HepG2 (cell line): ENCODE results near the gene FABP1. TPM values are rescaled to one million over a fixed set of nuclear protein-coding genes. Genes with fewer than 3 reads are reported as not detected.

Source experiments
- CHCHD3 ChIP-seq: sonication (generic); formaldehyde crosslinking; IDR thresholded peaks from 2 replicates; pipeline ENCODE4 v1.8.0; 2022; ENCODE audit warnings: mild to moderate bottlenecking, missing genetic modification reagents, moderate library complexity
- HDAC2 ChIP-seq: sonication (generic); formaldehyde crosslinking; IDR thresholded peaks from 2 replicates; pipeline ENCODE4 v1.4.0; 2020; ENCODE audit warnings: missing genetic modification reagents
- HOXA7 ChIP-seq: sonication (generic); formaldehyde crosslinking; IDR thresholded peaks from 2 replicates; pipeline ENCODE4 v1.8.1; 2022; ENCODE audit warnings: mild to moderate bottlenecking, missing genetic modification reagents, moderate library complexity
- KDM4B ChIP-seq: sonication (generic); formaldehyde crosslinking; IDR thresholded peaks from 2 replicates; pipeline ENCODE4 v1.4.0; 2020; ENCODE audit warnings: missing genetic modification reagents
- MIXL1 ChIP-seq: IDR thresholded peaks from 2 replicates; pipeline ENCODE4 v1.6.1; 2016
- NKX3-1 ChIP-seq: sonication (generic); formaldehyde crosslinking; IDR thresholded peaks from 2 replicates; pipeline ENCODE4 v1.5.0; 2020; ENCODE audit warnings: missing genetic modification reagents
- PAXIP1 ChIP-seq: sonication (generic); formaldehyde crosslinking; conservative IDR thresholded peaks from 2 replicates; pipeline ENCODE4 v1.4.0; 2020; ENCODE audit warnings: mild to moderate bottlenecking, missing genetic modification reagents, moderate library complexity
- PRDM15 ChIP-seq: sonication (generic); formaldehyde crosslinking; IDR thresholded peaks from 2 replicates; pipeline ENCODE4 v1.4.0; 2020; ENCODE audit warnings: missing genetic modification reagents
- RNF2 ChIP-seq: fragments of 450-650 bp; conservative IDR thresholded peaks from 2 replicates; pipeline ENCODE4 v1.6.1; 2016; ENCODE audit warnings: low read depth
- SALL1 ChIP-seq: sonication (generic); formaldehyde crosslinking; IDR thresholded peaks from 2 replicates; pipeline ENCODE4 v1.8.0; 2022; ENCODE audit warnings: mild to moderate bottlenecking, missing genetic modification reagents
- SNAI1 ChIP-seq: sonication (generic); formaldehyde crosslinking; IDR thresholded peaks from 2 replicates; pipeline ENCODE4 v1.5.0; 2020; ENCODE audit warnings: mild to moderate bottlenecking, missing genetic modification reagents, borderline replicate concordance
- TEAD2 ChIP-seq: sonication (generic); formaldehyde crosslinking; IDR thresholded peaks from 2 replicates; pipeline ENCODE4 v1.9.0; 2021; ENCODE audit warnings: missing genetic modification reagents
- TFE3 ChIP-seq: IDR thresholded peaks from 2 replicates; pipeline ENCODE4 v1.6.1; 2016
- ZNF382 ChIP-seq: sonication (generic); formaldehyde crosslinking; IDR thresholded peaks from 2 replicates; pipeline ENCODE4 v1.5.0; 2020; ENCODE audit warnings: missing genetic modification reagents, mild to moderate bottlenecking, borderline replicate concordance
- ZNF543 ChIP-seq: sonication (generic); formaldehyde crosslinking; IDR thresholded peaks from 2 replicates; pipeline ENCODE4 v1.4.0; 2020; ENCODE audit warnings: mild to moderate bottlenecking, missing genetic modification reagents
- ZNF772 ChIP-seq: sonication (generic); formaldehyde crosslinking; IDR thresholded peaks from 2 replicates; pipeline ENCODE4 v1.5.0; 2020; ENCODE audit warnings: mild to moderate bottlenecking, missing genetic modification reagents
- ZNF839 ChIP-seq: sonication (generic); formaldehyde crosslinking; IDR thresholded peaks from 2 replicates; pipeline ENCODE4 v1.4.0; 2020; ENCODE audit warnings: missing genetic modification reagents, mild to moderate bottlenecking, borderline replicate concordance
- ZSCAN5A ChIP-seq: sonication (generic); formaldehyde crosslinking; IDR thresholded peaks from 2 replicates; pipeline ENCODE4 v1.8.0; 2022; ENCODE audit warnings: mild to moderate bottlenecking, missing genetic modification reagents, borderline replicate concordance
- polyA plus RNA-seq, 8 experiments: library from polyadenylated mRNA; depleted of rRNA in 3 of 8; stranded (reverse) in 7 of 8; unstranded in 1 of 8; fragments of >200 nt; fragmentation: Illumina TruSeq in 4 of 8; extraction: Trizol in 4 of 8; gene quantifications; 2 replicates each; pipeline versions ENCODE4 v1.2.1 to v1.2.3, GENCODE V29; 2011 to 2016; ENCODE audit warnings: low read depth in 4 of 8, missing spikeins in 1 of 8, mixed read lengths in 1 of 8; ENCODE audit not compliant: insufficient read depth in 1 of 8
- total RNA-seq, 5 experiments: library from RNA; depleted of rRNA; stranded (reverse); fragments of >200 nt; fragmentation: Illumina TruSeq; extraction: Trizol; gene quantifications; 2 replicates each; pipeline ENCODE4 v1.2.3, GENCODE V29; 2016; ENCODE audit warnings: low read depth in 1 of 5
- TF ChIP-seq, protein P1 (sequence below): sonication (generic); formaldehyde crosslinking; IDR thresholded peaks from 2 replicates; pipeline ENCODE4 v1.5.0; 2020; ENCODE audit warnings: mild to moderate bottlenecking, missing genetic modification reagents, moderate library complexity

FABP1 gene
- total and polyA plus RNA-seq, 2 of the 13 experiments (the other 11 are each of a cell fraction or from before 2014, with no cell fraction given) = 644 to 1,608 TPM

DNA sequence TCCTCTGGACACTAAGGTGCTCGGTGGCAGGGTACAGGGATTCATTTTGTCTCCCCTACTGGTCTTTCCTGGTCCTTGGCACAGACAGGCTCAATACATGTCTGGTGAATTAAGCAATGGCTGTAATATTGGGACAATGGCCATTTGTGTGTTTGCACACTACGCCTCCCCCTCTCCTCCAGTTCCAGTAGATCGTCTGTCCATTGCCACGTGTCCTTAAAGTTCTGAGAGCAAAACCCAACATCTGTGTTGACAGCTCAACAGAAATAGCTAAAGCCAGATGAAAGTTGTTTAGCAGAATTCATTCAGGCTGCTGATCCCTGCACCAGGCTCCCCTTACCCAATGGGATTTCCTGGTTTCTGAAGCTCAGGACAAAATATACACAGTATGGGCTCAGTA lies 9.0 kb upstream of the FABP1 start (continued):
- no peak for TF ChIP-seq ZNF772 (CRISPR knock-in tag)
- no peak for TF ChIP-seq PRDM15 (CRISPR knock-in tag)
- TF ChIP-seq HOXA7 (CRISPR knock-in tag) = no peak
- TF ChIP-seq KDM4B = peak; percentile 73; the same call in 1 of the 2 replicates
- no peak for TF ChIP-seq TEAD2 (CRISPR knock-in tag)
- TF ChIP-seq ZSCAN5A (CRISPR knock-in tag) = peak; percentile 51; the same call in 1 of the 2 replicates
- TF ChIP-seq, protein P1, sequence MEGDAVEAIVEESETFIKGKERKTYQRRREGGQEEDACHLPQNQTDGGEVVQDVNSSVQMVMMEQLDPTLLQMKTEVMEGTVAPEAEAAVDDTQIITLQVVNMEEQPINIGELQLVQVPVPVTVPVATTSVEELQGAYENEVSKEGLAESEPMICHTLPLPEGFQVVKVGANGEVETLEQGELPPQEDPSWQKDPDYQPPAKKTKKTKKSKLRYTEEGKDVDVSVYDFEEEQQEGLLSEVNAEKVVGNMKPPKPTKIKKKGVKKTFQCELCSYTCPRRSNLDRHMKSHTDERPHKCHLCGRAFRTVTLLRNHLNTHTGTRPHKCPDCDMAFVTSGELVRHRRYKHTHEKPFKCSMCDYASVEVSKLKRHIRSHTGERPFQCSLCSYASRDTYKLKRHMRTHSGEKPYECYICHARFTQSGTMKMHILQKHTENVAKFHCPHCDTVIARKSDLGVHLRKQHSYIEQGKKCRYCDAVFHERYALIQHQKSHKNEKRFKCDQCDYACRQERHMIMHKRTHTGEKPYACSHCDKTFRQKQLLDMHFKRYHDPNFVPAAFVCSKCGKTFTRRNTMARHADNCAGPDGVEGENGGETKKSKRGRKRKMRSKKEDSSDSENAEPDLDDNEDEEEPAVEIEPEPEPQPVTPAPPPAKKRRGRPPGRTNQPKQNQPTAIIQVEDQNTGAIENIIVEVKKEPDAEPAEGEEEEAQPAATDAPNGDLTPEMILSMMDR (CRISPR knock-in tag) = no peak
- TF ChIP-seq PAXIP1 (CRISPR knock-in tag) = peak; percentile 37; the same call in 1 of the 2 replicates
- TF ChIP-seq HDAC2 (CRISPR knock-in tag) = 0 out of 2 replicates have a peak, but pooled peaks have one; percentile 57
- TF ChIP-seq SALL1 = peak; percentile 68
- no peak for TF ChIP-seq ZNF839
- TF ChIP-seq TFE3 (CRISPR knock-in tag) = peak; percentile 72; the same call in 1 of the 2 replicates
- TF ChIP-seq CHCHD3 (CRISPR knock-in tag) = no peak
- no peak for TF ChIP-seq SNAI1 (CRISPR knock-in tag)
- TF ChIP-seq ZNF543 (CRISPR knock-in tag) = no peak
- TF ChIP-seq MIXL1 (CRISPR knock-in tag) = no peak; the same call in 1 of the 2 replicates
- no peak for TF ChIP-seq NKX3-1 (CRISPR knock-in tag)
- TF ChIP-seq ZNF382 = no peak
- TF ChIP-seq RNF2 = no peak; the same call in 1 of the 2 replicates
